SK-N-MC (cell line): ENCODE data around the gene PDHB.

Source experiments
- EZH2 ChIP-seq: fragments of 200-600 bp; sonication (generic); IDR thresholded peaks from one replicate; pipeline ENCODE4 v1.6.1; 2017; ENCODE audit warnings: antibody characterized with exemption
- FOXP2 ChIP-seq: optimal IDR thresholded peaks from 2 replicates; pipeline ENCODE3; 2011; ENCODE audit warnings: mild to moderate bottlenecking, moderate library complexity; ENCODE audit not compliant: insufficient read depth; ENCODE audit errors: extremely low read length, control extremely low read depth
- POLR2AphosphoS5 ChIP-seq: IDR thresholded peaks from 2 replicates; pipeline ENCODE4 v1.6.1; 2012; ENCODE audit warnings: mild to moderate bottlenecking, low read depth, low read length, borderline replicate concordance

- TF ChIP-seq POLR2AphosphoS5: no peak
- no peak for TF ChIP-seq EZH2
- TF ChIP-seq FOXP2: no peak
Observed at GRCh38 chr3:58383476-58383875, 50.2 kb downstream of the PDHB start.
